Upper lobe of left lung (tissue), 4 donors: Measurements from ENCODE around the gene FLT4.

Experiments used
- EP300 ChIP-seq, 4 donors: sonication (generic); formaldehyde crosslinking; IDR thresholded peaks; one replicate each; pipeline ENCODE4 v1.5.1; 2017; ENCODE audit warnings: antibody characterized with exemption in 4 of 4, control low read depth in 2 of 4
- POLR2A ChIP-seq, 4 donors: fragments of 450-650 bp; IDR thresholded peaks; one replicate each; pipeline ENCODE4 v1.5.1; 2016 to 2017; ENCODE audit warnings: antibody characterized with exemption in 4 of 4, mild to moderate bottlenecking in 2 of 4
- TF ChIP-seq, protein P1 (sequence below), 6 experiments: fragments of 450-650 bp in 4 of 6; fragments of 200-600 bp in 2 of 6; sonication (generic) in 2 of 6; IDR thresholded peaks; one replicate each; pipeline ENCODE4 v1.5.1; 2016 to 2019; ENCODE audit warnings: antibody characterized with exemption in 6 of 6

DNA sequence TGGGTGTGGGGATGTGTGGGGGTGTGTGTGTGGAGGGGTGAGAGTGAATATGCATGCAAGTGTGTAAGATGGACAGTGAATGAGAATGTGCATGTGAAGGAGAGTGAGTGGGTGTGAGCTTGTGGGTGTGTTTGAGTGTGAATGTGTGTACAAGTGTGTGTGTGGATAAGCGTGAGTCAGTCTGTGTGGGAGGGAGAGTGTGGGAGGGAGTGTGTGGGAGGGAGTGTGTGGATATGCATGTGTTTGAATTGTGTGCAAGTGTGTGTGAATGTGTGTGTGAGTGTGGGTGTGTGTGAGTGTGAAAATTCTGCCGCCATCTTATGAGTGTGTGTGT, 54.4 kb downstream of the FLT4 start:
- TF ChIP-seq EP300 (IDR thresholded peaks at IDR 0.05) (no peak), POLR2A (IDR thresholded peaks at IDR 0.05) (no peak)
- TF ChIP-seq, protein P1, sequence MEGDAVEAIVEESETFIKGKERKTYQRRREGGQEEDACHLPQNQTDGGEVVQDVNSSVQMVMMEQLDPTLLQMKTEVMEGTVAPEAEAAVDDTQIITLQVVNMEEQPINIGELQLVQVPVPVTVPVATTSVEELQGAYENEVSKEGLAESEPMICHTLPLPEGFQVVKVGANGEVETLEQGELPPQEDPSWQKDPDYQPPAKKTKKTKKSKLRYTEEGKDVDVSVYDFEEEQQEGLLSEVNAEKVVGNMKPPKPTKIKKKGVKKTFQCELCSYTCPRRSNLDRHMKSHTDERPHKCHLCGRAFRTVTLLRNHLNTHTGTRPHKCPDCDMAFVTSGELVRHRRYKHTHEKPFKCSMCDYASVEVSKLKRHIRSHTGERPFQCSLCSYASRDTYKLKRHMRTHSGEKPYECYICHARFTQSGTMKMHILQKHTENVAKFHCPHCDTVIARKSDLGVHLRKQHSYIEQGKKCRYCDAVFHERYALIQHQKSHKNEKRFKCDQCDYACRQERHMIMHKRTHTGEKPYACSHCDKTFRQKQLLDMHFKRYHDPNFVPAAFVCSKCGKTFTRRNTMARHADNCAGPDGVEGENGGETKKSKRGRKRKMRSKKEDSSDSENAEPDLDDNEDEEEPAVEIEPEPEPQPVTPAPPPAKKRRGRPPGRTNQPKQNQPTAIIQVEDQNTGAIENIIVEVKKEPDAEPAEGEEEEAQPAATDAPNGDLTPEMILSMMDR (IDR thresholded peaks at IDR 0.05) = no peak
